Thyroid gland (tissue), 4 donors: ENCODE results near the gene HDAC9.

Source experiments
- CTCF ChIP-seq, 6 experiments: fragments of 200-600 bp in 3 of 6; fragments of 450-650 bp in 3 of 6; sonication (generic) in 3 of 6; IDR thresholded peaks; one replicate each; pipeline ENCODE4 v1.5.1; 2016 to 2019; ENCODE audit warnings: antibody characterized with exemption in 6 of 6, mild to moderate bottlenecking in 2 of 6, inconsistent platforms in 1 of 6, moderate library complexity in 1 of 6
- POLR2A ChIP-seq, 2 donors: fragments of 450-650 bp; IDR thresholded peaks; one replicate each; pipeline ENCODE4 v1.6.1; 2017; ENCODE audit warnings: antibody characterized with exemption in 2 of 2, mild to moderate bottlenecking in 2 of 2, moderate library complexity in 1 of 2

GRCh38 chr7:18647582-18647981, 152.0 kb downstream of the HDAC9 start:
- no peak for TF ChIP-seq CTCF (IDR thresholded peaks at IDR 0.05)
- no peak for TF ChIP-seq POLR2A (IDR thresholded peaks at IDR 0.05)
